Glutamatergic neuron (in vitro differentiated cells): ENCODE data around the gene C9orf40. TPM values are rescaled to one million over a fixed set of nuclear protein-coding genes. Genes with fewer than 3 reads are reported as not detected.

Experiments
- DNase-seq: peaks from one replicate; pipeline ENCODE4 v3.0.0; 2022
- H3K27ac Mint-ChIP-seq: one replicate; pipeline ENCODE4 v1.8.0; 2020; ENCODE audit warnings: mild to moderate bottlenecking, mixed read lengths, inconsistent platforms; ENCODE audit not compliant: unreplicated experiment
- H3K27me3 Mint-ChIP-seq: one replicate; pipeline ENCODE4 v1.8.0; 2020; ENCODE audit warnings: mild to moderate bottlenecking, moderate library complexity, mixed read lengths, inconsistent platforms; ENCODE audit not compliant: unreplicated experiment
- H3K36me3 Mint-ChIP-seq: one replicate; pipeline ENCODE4 v1.8.0; 2020; ENCODE audit warnings: mild to moderate bottlenecking, mixed read lengths, inconsistent platforms; ENCODE audit not compliant: unreplicated experiment
- H3K4me1 Mint-ChIP-seq: one replicate; pipeline ENCODE4 v1.8.0; 2020; ENCODE audit warnings: mild to moderate bottlenecking, low read depth, mixed read lengths, inconsistent platforms; ENCODE audit not compliant: unreplicated experiment
- H3K4me3 Mint-ChIP-seq: one replicate; pipeline ENCODE4 v1.8.0; 2020; ENCODE audit warnings: mild to moderate bottlenecking, mixed read lengths, inconsistent platforms; ENCODE audit not compliant: unreplicated experiment
- H3K9me3 Mint-ChIP-seq: one replicate; pipeline ENCODE4 v1.8.0; 2020; ENCODE audit warnings: mild to moderate bottlenecking, moderate library complexity, mixed read lengths, inconsistent platforms; ENCODE audit not compliant: unreplicated experiment
- CTCF ChIP-seq: fragments of 200-600 bp; sonication (generic); IDR thresholded peaks from one replicate; pipeline ENCODE4 v1.5.0; 2021; ENCODE audit not compliant: partially characterized antibody, unreplicated experiment
- total RNA-seq: library from RNA; stranded (reverse); fragmentation: NEBNext Ultra II Directional; extraction: Animal tissue kit (Norgen Biotek cat#: 25700); gene quantifications from one replicate; pipeline ENCODE4 v1.2.1, GENCODE V29; 2021; ENCODE audit not compliant: unreplicated experiment

C9orf40 gene
- total RNA-seq, 1 donor from 2014 or later: 10.4 TPM

GRCh38 chr9:74973714-74974113, 21.0 kb upstream of the C9orf40 start:
- Mint-ChIP-seq H3K36me3 (peaks cover 6% of the 10 kb centered on the region), H3K4me3 (no peak overlapping the region), H3K27me3 (no peaks in the 10 kb centered on the region), H3K27ac (no peak overlapping the region), H3K9me3 (peaks cover 2% of the 10 kb centered on the region), H3K4me1 (no peaks in the 10 kb centered on the region)
- no peak for DNase-seq
- TF ChIP-seq CTCF: no peak

- DNase-seq: no peak
- H3K9me3 Mint-ChIP-seq: peaks cover 3% of the 10 kb centered on the region
- H3K4me3 Mint-ChIP-seq: no peak overlapping the region
- no peaks in the 10 kb centered on the region for H3K4me1 Mint-ChIP-seq
- H3K27me3 Mint-ChIP-seq: no peaks in the 10 kb centered on the region
- H3K27ac Mint-ChIP-seq: no peak overlapping the region
- no peak for TF ChIP-seq CTCF
- H3K36me3 Mint-ChIP-seq: peaks cover 16% of the 10 kb centered on the region
Observed at GRCh38 chr9:74963056-74963455, 10.3 kb upstream of the C9orf40 start.

- Mint-ChIP-seq H3K36me3 (peaks cover 16% of the 10 kb centered on the region), H3K27ac (no peak overlapping the region), H3K27me3 (no peaks in the 10 kb centered on the region), H3K4me1 (no peaks in the 10 kb centered on the region), H3K4me3 (no peak overlapping the region), H3K9me3 (peaks cover 3% of the 10 kb centered on the region)
- no peak for TF ChIP-seq CTCF
- DNase-seq: no peak
Observed at GRCh38 chr9:74961496-74961895, 8.8 kb upstream of the C9orf40 start.

GRCh38 chr9:74960561-74960960, 7.8 kb upstream of the C9orf40 start:
- no peaks in the 10 kb centered on the region for H3K27me3 Mint-ChIP-seq
- peaks cover 16% of the 10 kb centered on the region for H3K36me3 Mint-ChIP-seq
- H3K27ac Mint-ChIP-seq: no peak overlapping the region
- no peak overlapping the region for H3K4me3 Mint-ChIP-seq
- TF ChIP-seq CTCF: no peak
- DNase-seq: no peak
- peaks cover 3% of the 10 kb centered on the region for H3K9me3 Mint-ChIP-seq
- H3K4me1 Mint-ChIP-seq: no peaks in the 10 kb centered on the region

GRCh38 chr9:74958587-74958986, 5.9 kb upstream of the C9orf40 start:
- no peak overlapping the region for H3K27ac Mint-ChIP-seq
- no peak overlapping the region for H3K4me3 Mint-ChIP-seq
- TF ChIP-seq CTCF: no peak

More at GRCh38 chr9:74958587-74958986, 5.9 kb upstream of the C9orf40 start:
- H3K9me3 Mint-ChIP-seq: peaks cover 3% of the 10 kb centered on the region
- peaks cover 16% of the 10 kb centered on the region for H3K36me3 Mint-ChIP-seq
- H3K27me3 Mint-ChIP-seq: no peaks in the 10 kb centered on the region
- H3K4me1 Mint-ChIP-seq: no peaks in the 10 kb centered on the region
- no peak for DNase-seq
